GM19099 (cell line): Measurements from ENCODE around the gene SDC1.

Experiments used
- POLR2A ChIP-seq: IDR thresholded peaks from 3 replicates; pipeline ENCODE4 v1.6.1; 2011; ENCODE audit warnings: low read depth; ENCODE audit not compliant: insufficient read length; ENCODE audit errors: extremely low read depth

The SDC1 gene

DNA sequence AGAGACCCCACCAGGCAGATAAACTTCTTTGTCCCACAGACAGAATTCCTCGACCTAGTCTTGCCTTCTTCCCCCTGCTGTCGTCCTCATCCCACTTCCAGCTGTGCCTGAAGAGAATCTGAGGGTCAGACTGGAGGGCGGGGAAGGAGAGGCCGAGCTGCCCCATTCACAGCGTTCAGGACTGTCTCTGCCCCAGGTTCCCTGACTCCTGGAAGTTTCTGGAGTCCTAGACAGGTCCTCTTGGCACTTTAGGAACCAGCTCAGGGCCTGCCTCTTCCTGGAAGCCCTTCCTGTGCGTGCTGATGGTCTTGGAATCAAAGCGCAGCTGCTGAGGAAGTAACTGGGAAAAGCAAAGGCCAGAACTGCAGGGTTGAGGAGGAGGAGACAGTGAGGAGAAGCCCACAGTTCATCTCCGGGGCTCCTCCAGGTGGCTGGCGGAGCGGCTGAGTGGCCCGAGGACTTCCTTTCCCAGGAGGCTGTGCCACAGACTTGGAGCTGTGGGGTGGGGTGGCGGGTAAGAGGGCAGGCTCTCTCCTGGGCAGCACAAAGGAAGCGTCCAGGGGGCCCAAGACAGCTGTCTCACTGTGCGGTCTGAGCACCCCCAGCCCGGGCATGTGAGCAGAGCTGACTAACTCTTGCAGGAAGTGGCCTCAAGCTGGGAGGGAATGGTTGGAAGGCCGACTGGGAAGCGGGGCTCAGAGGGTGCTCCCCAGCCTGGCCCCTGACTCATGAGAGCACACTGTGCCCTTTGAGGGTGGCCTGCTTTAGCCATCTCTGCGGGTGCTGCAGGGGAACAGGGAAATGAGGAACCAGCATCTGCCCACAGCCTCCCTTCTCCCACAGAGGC lies 39.5 kb downstream of the SDC1 start:
- TF ChIP-seq POLR2A, result no peak

DNA sequence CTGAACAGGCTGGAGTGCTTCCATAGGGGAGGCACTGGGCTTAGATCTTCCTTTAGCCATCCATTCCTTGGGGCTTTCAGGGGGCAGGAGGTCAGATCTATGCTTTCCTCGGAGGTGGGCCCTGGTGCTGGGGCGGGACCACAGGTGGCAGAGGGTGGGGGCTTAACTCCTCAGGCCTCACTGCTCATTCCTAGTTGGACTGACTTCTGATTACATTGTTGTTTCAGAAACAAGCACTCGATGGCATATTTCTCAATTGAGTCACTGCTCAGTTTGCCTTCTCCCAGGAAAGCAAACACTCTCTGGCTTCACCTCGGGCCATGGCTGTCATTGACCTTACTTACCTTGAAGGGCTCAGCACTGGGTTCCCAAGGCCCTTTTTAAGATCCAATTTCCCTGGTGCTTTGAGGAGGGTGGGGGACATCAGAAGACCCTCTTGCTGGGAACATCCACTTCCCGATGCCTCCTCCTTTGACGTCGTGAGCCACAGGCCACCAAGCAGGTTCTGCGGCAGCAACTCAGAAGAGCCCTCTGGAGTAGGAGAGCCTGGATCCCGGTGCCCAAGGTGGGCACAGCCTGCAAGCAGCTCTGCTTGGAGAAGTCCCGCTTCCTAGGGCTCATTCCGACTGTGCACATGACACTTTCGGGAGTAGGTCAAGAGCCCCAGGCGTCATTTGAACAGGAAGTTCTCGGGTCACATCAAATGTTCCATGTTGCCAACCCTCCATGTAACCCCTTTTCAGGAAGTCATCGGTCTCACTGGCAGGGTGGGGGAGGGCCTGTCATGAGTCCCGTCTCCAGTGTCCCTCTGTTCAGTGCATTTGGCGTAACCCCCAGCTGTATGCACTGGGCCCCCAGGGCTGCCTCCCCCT lies 40.6 kb downstream of the SDC1 start:
- no peak for TF ChIP-seq POLR2A

DNA sequence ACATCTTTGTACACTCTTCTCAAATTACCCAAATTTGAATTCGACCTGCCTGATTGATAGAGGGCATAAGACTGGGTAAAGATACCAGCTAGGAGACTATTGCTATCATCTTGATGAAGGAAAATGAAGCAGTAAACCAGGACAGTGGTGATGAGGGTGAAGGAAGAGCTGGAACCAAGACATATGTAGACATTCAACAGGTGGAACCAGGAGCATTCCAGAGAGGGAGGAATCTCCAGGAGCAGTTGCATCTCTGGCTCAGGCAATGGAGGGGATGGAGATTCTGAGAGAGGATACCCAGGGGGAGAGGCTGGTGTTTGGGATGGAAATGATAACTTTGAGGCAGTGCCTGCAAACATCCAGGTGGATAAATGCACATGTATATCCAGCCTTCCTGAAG lies 41.6 kb downstream of the SDC1 start:
- TF ChIP-seq POLR2A, result no peak

DNA sequence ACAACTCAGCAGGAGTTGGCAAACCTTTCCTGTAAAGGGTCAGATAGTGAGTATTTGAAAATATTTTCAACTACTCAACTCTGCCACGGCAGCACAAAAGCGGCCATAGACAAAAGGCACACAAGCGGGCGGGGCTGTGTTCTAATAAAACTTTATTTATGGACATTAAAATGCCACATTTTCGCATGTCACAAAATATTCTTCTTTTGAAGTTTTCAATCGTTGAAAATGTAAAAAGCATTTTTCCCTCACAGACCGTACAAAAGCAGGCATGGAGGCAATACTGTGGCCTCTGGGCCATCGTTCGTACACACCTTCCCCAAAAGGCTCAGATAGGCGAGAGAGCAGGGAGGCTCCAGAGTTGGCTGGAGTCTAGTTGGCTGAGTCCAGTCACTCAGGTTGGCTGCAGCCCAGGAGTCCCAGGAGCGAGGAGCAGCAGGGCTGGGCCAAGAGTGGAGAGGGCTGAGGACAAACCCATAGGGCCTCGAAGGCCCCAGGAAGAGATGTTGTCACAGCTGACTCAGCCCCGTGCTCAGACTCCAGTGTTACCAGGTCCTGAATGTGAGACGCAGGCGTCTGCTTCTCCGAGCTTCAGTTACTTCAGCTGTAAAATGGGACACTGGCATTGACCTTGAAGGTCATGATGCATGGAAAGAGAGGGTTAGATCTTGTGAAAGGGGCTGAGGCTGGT lies 42.5 kb downstream of the SDC1 start:
- no peak for TF ChIP-seq POLR2A

DNA sequence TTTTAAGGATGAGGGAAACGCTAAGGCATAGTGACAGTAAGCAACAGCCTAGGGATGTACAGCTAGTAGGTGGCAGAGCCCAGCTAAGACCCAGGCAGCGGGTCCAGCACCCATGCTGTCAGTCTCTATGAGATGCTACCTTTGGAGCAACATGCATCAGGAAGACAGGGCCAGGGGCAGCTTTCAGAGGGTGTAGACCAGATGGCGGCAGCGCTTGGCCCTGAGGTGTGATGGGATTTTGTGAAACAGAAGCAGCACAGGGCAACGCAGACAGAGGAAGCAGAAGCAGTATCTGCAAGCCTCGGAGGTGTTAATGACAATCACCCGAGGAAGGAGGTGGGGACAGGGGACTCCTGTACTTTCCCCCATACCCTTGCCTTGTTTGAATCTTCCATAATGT lies 43.2 kb downstream of the SDC1 start:
- TF ChIP-seq POLR2A, result no peak

DNA sequence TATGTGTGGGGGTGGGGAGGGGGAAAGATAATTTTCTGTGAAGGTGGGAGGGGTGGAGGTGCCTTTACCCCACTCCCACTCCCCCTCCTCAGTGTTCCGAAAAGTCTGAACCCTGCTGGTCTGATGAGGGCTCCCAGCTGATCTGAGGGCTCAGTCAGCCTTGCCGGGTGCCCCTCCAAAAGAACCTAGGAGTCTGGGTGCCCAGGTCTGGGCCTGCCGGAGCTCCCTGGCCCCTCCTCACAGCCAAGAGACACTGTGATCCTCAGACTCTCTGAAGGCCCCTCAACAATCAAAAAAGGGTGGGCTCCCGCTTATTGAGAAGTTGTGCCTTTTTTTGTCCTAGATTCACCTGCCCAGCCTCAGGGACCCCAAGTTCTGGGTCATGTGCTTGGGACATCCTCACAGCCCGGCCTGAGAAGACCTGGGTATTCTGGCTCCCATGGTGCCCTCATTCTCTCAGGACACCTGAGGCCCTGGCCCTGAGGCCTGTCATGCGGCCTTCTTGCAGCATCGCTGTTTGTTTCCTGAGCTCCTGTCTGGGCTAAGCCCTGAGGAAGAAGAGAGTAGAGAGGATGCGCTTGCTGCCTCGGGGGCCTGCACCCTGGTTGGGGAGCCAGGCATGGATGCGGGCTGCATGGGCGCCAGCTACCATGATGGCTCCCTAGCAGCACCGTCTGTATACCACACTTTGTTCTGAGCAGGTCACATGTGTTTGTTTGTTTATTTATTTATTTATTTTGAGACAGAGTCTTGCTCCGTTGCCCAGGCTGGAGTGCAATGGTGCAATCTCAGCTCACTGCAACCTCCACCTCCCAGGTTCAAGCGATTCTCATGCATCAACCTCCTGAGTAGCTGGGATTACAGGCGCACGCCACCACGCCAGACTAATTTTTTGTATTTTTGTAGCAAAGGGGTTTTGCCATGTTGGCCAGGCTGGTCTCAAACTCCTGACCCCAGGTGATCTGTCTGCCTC lies 44.0 kb downstream of the SDC1 start:
- TF ChIP-seq POLR2A, result no peak

DNA sequence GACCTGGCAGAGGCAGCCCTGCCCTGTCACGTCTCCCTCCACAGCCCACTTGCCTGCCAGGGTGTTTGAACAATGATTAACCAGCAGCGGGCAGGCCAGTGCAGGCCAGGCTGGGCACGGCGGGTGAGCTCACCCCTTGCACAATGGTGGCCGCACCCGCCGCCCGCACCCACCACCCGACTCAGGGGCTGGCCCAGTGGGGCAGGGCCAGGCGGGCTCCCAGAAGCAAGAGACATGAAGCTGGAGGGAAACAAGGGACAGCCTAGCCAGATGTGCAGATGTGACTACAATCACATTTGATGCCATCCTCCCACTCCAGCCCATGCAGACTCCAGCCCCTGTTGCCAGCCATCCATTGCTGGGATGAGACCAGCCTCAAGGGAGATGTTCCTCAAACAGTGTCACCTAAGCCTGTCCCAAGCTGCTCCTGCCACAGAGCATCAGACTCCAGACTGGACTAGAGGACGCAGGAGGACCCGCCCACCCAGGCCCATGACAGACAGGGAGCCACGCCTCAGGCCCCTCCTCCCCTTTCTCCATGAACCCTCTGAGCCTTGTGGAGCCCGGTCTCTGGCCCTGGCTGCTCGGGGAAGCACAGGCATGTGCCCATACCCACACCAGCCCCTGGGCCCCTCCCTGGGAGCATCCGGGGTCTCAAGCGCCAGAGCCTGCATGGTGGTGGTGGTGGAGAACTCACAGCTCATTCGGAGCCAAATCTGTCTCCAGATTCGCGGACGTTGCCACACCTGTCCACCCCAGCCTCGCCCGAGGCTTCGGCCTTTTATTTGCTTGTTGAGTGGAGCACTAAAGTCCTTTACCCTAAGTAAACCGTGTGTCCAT lies 45.0 kb downstream of the SDC1 start:
- TF ChIP-seq POLR2A, result no peak

DNA sequence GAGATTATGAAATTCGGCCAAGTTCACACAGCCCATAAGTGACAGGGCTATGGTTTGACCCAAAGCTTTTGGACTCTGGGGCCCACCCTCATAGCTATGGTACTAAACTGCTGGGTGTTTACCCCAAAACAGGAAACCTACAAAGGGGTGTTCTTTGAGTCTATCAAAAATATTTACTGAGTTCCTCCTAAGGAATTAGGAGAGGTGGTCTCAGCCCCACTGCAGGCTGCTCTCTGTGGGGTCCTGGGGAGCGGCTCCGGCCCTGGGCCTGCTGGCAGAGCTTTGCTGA lies 45.5 kb downstream of the SDC1 start:
- no peak for TF ChIP-seq POLR2A

DNA sequence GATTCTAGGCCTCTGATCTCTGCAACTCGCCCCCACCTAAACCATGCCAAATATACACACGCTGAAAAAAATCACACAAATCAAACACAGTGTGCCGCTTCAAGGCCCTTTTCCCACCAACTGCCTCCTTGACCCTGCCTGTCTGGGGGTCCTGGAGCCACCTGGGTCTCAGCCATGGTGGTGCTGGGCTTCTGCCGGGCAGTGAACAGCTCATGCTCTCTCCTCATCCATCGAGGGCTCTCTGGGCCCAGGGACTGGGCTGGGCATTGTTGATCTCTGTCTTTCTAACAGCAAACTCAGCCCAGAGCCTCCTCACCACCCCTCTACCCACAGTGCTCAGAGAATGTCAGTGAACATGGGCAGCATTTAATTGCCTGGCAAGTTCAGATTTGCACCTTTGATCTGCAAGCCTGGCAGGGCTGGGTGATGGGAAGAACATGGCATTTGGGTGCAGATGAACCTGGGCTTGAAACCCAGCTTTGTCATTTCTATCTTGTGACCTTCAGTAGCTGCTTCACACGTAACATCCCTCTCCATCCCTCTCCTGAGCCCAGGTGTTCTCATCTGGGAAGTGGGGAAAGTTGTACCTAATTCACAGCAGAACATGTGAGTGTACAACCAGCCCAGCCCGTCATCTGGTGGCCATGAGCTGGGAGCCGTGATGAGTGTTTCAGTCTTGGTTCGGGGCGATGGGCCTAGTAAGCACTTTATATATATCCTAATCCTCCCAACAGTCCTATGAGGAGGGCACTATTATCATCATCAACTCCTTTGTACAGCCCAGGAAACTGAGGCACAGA lies 46.1 kb downstream of the SDC1 start:
- no peak for TF ChIP-seq POLR2A

DNA sequence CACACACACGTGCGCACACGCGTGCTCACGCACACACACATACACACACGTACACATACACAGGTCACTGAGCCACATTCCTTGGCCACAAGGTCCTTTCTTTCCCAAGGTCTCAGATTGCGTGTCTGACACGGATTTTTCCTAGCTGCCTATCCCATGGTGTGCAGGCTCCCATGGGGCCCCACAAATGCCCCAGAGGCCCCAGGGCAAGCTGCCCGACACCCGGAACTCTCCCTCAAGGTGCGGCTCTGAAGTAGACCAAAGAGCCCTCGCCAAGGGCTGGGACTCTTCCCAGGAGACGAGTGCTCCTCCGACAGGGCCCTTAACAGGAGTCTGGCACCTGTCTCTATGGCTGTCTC lies 46.7 kb downstream of the SDC1 start:
- no peak for TF ChIP-seq POLR2A

DNA sequence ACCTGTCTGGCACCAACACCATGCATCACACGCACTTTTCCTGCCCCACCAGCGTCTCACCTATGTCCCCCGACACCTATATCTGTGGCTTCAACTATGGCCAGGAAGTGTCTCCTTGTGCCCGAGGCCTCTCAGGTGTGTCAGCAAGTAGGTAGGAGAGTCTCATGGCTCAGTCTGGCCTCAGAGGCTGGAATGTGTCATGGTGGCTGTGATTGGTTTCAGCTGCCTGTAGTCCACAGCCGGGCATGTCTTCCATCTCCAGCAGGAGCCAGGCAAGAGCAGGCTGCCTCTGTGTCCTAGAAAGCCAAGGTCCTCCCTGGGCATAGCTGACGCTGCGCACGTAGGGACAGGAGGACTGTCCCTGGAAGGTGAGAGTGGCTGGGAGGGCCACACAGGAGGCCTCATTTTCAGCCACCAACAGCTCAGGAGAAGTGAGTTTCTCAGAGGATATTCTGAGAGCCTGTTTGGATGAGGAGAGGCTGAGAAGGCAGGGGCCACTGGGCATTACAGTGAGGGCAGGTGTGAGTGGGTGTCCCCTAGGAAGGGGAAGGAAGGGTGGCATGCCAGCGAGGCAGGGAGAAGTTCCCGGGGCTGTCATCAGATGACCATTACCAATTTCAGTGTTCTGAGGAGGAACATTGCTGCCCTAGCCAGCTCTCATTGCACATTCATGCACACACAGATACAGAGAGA lies 47.2 kb downstream of the SDC1 start:
- no peak for TF ChIP-seq POLR2A

DNA sequence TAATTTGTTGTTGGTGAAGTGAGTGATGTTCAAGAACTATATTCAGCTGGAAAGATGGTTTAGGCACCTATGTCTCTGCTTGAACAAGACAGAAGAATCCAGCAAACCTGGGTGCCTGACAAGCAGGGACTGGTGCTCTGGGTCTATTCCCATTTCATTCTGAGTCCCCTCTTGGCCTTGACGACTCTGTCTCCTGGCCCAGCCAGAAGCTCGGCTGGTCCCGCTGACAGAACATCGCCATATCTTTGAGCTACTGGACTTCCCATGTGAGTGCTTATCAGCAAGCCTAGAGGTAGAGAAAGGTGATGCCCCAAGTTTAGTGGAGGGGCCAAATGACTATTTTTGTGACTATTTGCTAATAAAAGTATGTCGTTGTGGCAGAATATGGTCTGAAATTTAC lies 48.2 kb downstream of the SDC1 start:
- TF ChIP-seq POLR2A, result no peak

DNA sequence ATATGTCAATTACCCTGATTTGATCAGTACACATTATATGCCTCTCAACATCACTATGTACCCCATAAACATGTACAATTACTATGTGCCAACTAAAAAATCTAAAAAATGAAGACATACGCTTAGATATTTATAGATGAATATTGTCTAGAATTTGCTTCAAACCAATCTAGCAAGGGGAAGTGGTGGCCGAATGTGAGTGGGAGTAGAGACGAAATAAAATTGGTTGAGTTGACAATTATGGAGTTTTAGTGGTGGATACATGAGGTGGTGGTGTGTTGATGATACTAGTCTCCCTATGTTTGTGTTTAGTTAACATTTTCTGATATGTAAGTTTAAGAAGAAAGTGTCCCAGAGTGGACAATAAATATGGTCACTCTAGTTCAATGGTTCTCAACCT lies 49.0 kb downstream of the SDC1 start:
- TF ChIP-seq POLR2A, result no peak

DNA sequence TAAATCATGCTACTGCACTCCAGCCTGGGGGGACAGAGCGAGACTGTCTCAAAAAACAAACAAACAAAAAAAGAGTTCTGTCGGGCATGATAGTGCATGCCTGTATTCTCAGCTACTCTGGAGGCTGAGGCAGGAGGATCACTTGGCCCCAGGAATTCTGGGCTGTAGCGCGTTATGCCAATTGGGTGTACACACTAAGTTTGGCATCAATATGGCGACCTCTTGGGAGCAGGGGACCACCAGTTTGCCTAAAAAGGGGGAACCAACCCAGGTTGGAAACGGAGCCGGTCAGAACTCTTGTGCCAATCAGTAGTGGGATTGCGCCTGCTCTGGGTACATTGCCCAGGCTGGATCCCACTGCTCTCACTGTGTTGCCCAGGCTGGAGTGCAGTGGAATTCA lies 49.7 kb downstream of the SDC1 start:
- no peak for TF ChIP-seq POLR2A
